A549 (cell line): ENCODE results near the gene CARMIL1.

Experiments
- CTCF ChIP-seq: fragments of >200 bp; sonication (Bioruptor Twin); formaldehyde crosslinking; IDR thresholded peaks from 3 replicates; pipeline ENCODE4 v1.5.1; 2016
- MAZ ChIP-seq: fragments of 150-350 bp; IDR thresholded peaks from 2 replicates; pipeline ENCODE4 v1.6.1; 2014; ENCODE audit warnings: antibody characterized with exemption, low read depth, low read length, borderline replicate concordance
- PHF8 ChIP-seq: fragments of 200-600 bp; sonication (generic); IDR thresholded peaks from 2 replicates; pipeline ENCODE4 v1.6.1; 2016; ENCODE audit warnings: low read depth, mild to moderate bottlenecking, antibody characterized with exemption, moderate library complexity, borderline replicate concordance
- POLR2A ChIP-seq: IDR thresholded peaks from 2 replicates; pipeline ENCODE4 v1.6.1; 2012; ENCODE audit warnings: mild to moderate bottlenecking, low read length

- no peak for TF ChIP-seq MAZ
- TF ChIP-seq CTCF, result no peak
- no peak for TF ChIP-seq POLR2A
- TF ChIP-seq PHF8, result no peak
Measured at GRCh38 chr6:25617997-25618396, 338.8 kb downstream of the CARMIL1 start.
